HG03558 (cell line): ENCODE data around the gene ATG9B.
"Not testable (repeated sequence)": the region's sequence is repeated elsewhere in the genome, so short reads cannot be mapped to it uniquely, and the experiment has no call there.

Experiments used
- ATAC-seq: cut with Tn5 transposase; IDR thresholded peaks from one replicate; pipeline ENCODE4 v1.9.1; 2021; ENCODE audit warnings: moderate number of reproducible peaks; ENCODE audit not compliant: unreplicated experiment; ENCODE audit errors: extremely low read depth

The ATG9B gene

GRCh38 chr7:151038951-151039849 is 14.9 kb upstream of the ATG9B start:
- no peak for ATAC-seq

- no peak for ATAC-seq
Observed at GRCh38 chr7:151035902-151036301, 11.6 kb upstream of the ATG9B start.

GRCh38 chr7:151035026-151035717 is 10.9 kb upstream of the ATG9B start:
- ATAC-seq, result no peak

- no peak for ATAC-seq
Observed at GRCh38 chr7:151034312-151035025, 10.2 kb upstream of the ATG9B start.

GRCh38 chr7:151033864-151034249 is 9.6 kb upstream of the ATG9B start:
- no peak for ATAC-seq

- no peak for ATAC-seq
Observed at GRCh38 chr7:151032936-151033863, 8.9 kb upstream of the ATG9B start.

GRCh38 chr7:151031011-151031410 is 6.7 kb upstream of the ATG9B start:
- ATAC-seq, result no peak

- no peak for ATAC-seq
Observed at GRCh38 chr7:151028948-151029501, 4.7 kb upstream of the ATG9B start.

GRCh38 chr7:151028131-151028947 is 4.0 kb upstream of the ATG9B start, which contains the start of gene ABCB8:
Gene ABCB8 (plus strand): TSS chr7:151028450. CDS start chr7:151028516, 66 bp downstream.
- ATAC-seq, result peak; percentile 96

GRCh38 chr7:151027728-151028130 is 3.4 kb upstream of the ATG9B start:
- not testable (repeated sequence) for ATAC-seq

GRCh38 chr7:151026771-151027727 is 2.8 kb upstream of the ATG9B start:
- not testable (repeated sequence) for ATAC-seq

- no peak for ATAC-seq
Observed at GRCh38 chr7:151025924-151026671, 1.8 kb upstream of the ATG9B start.

GRCh38 chr7:151023232-151023631 is 1.1 kb downstream of the ATG9B start:
- ATAC-seq, result no peak

- ATAC-seq, result no peak
Observed at GRCh38 chr7:151020231-151020630, 4.1 kb downstream of the ATG9B start.

- ATAC-seq, result no peak
Observed at GRCh38 chr7:151019130-151019447, 5.2 kb downstream of the ATG9B start.

- no peak for ATAC-seq
Observed at GRCh38 chr7:151018421-151019129, 5.7 kb downstream of the ATG9B start.
